SK-N-SH (cell line): Measurements from ENCODE around the gene CATSPERE. TPM values are rescaled to one million over a fixed set of nuclear protein-coding genes. Genes with fewer than 3 reads are reported as not detected.

ENCODE experiments used
- CTCF ChIA-PET: fragments of 300-600, 350-600 bp; formaldehyde crosslinking; extraction: SDS; loops from one replicate; lab custom pipeline; 2021; lab: Yijun Ruan, JAX
- POLR2A ChIA-PET: fragments of 350-600 bp; sonication (Branson Sonifier 250); formaldehyde crosslinking; extraction: SDS; loops from one replicate; lab custom pipeline; 2020; ENCODE audit warnings: antibody characterized with exemption, inconsistent platforms; lab: Yijun Ruan, JAX
- DNase-seq: peaks from one replicate; pipeline ENCODE4 v3.0.0; 2012
- H2AFZ ChIP-seq: fragments of 200-600 bp; sonication (generic); 2 replicates; pipeline ENCODE4 v1.8.1; 2016; ENCODE audit warnings: antibody characterized with exemption, mild to moderate bottlenecking, low read depth
- H3F3A ChIP-seq: fragments of 200-600 bp; sonication (generic); replicated peaks from 2 replicates; pipeline ENCODE3; 2016; ENCODE audit warnings: antibody characterized with exemption, mild to moderate bottlenecking; ENCODE audit not compliant: insufficient read depth
- H3K27ac ChIP-seq, 2 experiments: fragments of 200-500 bp in 1 of 2; fragments of 200-600 bp in 1 of 2; sonication (Bioruptor generic) in 1 of 2; sonication (generic), shearing (Covaris generic) in 1 of 2; 2 replicates each; pipeline versions ENCODE4 v1.5.1 to v1.6.1; 2014 to 2016; ENCODE audit warnings: low read depth in 2 of 2, inconsistent platforms in 1 of 2, low read length in 1 of 2, mild to moderate bottlenecking in 1 of 2, mixed read lengths in 1 of 2
- H3K27me3 ChIP-seq: fragments of 200-600 bp; sonication (generic), shearing (Covaris generic); 2 replicates; pipeline ENCODE4 v1.6.1; 2016; ENCODE audit warnings: mixed run types; ENCODE audit not compliant: insufficient read depth
- H3K36me3 ChIP-seq, 2 experiments: fragments of 200-500 bp in 1 of 2; fragments of 200-600 bp in 1 of 2; sonication (Bioruptor generic) in 1 of 2; sonication (generic) in 1 of 2; replicated peaks in 1 of 2; 2 replicates each; pipeline versions ENCODE3 to v1.5.1; 2014 to 2016; ENCODE audit warnings: low read length in 1 of 2, mild to moderate bottlenecking in 1 of 2; ENCODE audit not compliant: insufficient read depth in 2 of 2, control insufficient read depth in 1 of 2
- H3K4me1 ChIP-seq, 2 experiments: fragments of 200-500 bp in 1 of 2; fragments of 200-600 bp in 1 of 2; sonication (Bioruptor generic) in 1 of 2; sonication (generic), shearing (Covaris generic) in 1 of 2; 2 replicates each; pipeline versions ENCODE4 v1.5.1 to v1.6.1; 2014 to 2016; ENCODE audit warnings: low read depth in 1 of 2, low read length in 1 of 2, mixed run types in 1 of 2; ENCODE audit not compliant: insufficient read depth in 2 of 2, control insufficient read depth in 1 of 2
- H3K4me2 ChIP-seq: fragments of 200-600 bp; sonication (generic), shearing (Covaris generic); 2 replicates; pipeline ENCODE4 v1.6.1; 2017; ENCODE audit warnings: mixed run types
- H3K4me3 ChIP-seq, 2 experiments: fragments of 200-500 bp in 1 of 2; fragments of 200-600 bp in 1 of 2; sonication (Bioruptor generic) in 1 of 2; sonication (generic), shearing (Covaris generic) in 1 of 2; 2 replicates each; pipeline versions ENCODE4 v1.5.1 to v1.8.1; 2014 to 2016; ENCODE audit warnings: low read depth in 2 of 2, inconsistent platforms in 1 of 2, low read length in 1 of 2, mild to moderate bottlenecking in 1 of 2, mixed read lengths in 1 of 2, moderate library complexity in 1 of 2
- H3K79me2 ChIP-seq: fragments of 200-600 bp; sonication (generic); 2 replicates; pipeline ENCODE4 v1.8.1; 2017; ENCODE audit warnings: mild to moderate bottlenecking; ENCODE audit not compliant: insufficient read depth
- H3K9ac ChIP-seq: fragments of 200-600 bp; sonication (generic); 2 replicates; pipeline ENCODE4 v1.6.1; 2017; ENCODE audit warnings: mixed run types
- H3K9me2 ChIP-seq: fragments of 200-600 bp; sonication (generic); 2 replicates; pipeline ENCODE4 v1.6.1; 2017; ENCODE audit warnings: mixed run types
- H3K9me3 ChIP-seq: fragments of 200-600 bp; sonication (generic); 2 replicates; pipeline ENCODE4 v1.6.1; 2017; ENCODE audit warnings: mixed run types, mild to moderate bottlenecking, moderate library complexity
- H4K20me1 ChIP-seq: fragments of 200-600 bp; sonication (generic); 2 replicates; pipeline ENCODE4 v1.6.1; 2017; ENCODE audit warnings: mild to moderate bottlenecking, mixed run types; ENCODE audit not compliant: insufficient read depth
- CHD2 ChIP-seq: fragments of 150-350 bp; IDR thresholded peaks from 2 replicates; pipeline ENCODE4 v1.6.1; 2018; ENCODE audit warnings: low read length; ENCODE audit not compliant: partially characterized antibody
- EZH2phosphoT487 ChIP-seq: fragments of 200-600 bp; sonication (generic); IDR thresholded peaks from 2 replicates; pipeline ENCODE4 v1.6.1; 2017; ENCODE audit warnings: low read depth, mixed run types, mild to moderate bottlenecking, antibody characterized with exemption, moderate library complexity, borderline replicate concordance
- FOXM1 ChIP-seq: IDR thresholded peaks from 2 replicates; pipeline ENCODE4 v1.4.0; 2012; ENCODE audit warnings: low read depth, mild to moderate bottlenecking
- JUND ChIP-seq: IDR thresholded peaks from 2 replicates; pipeline ENCODE4 v1.4.0; 2012
- MEF2A ChIP-seq: IDR thresholded peaks from 2 replicates; pipeline ENCODE4 v1.4.0; 2012; ENCODE audit warnings: low read depth, borderline replicate concordance
- MXI1 ChIP-seq: IDR thresholded peaks from 2 replicates; pipeline ENCODE4 v1.6.1; 2012; ENCODE audit warnings: mild to moderate bottlenecking, low read depth, low read length, improper control_type of control experiment
- POLR2AphosphoS5 ChIP-seq: IDR thresholded peaks from 2 replicates; pipeline ENCODE4 v1.6.1; 2012; ENCODE audit warnings: low read depth, low read length
- RFX5 ChIP-seq: IDR thresholded peaks from 2 replicates; pipeline ENCODE4 v1.6.1; 2012; ENCODE audit warnings: mild to moderate bottlenecking, improper control_type of control experiment, low read length
- SIN3A ChIP-seq: IDR thresholded peaks from 2 replicates; pipeline ENCODE4 v1.6.1; 2012; ENCODE audit warnings: low read depth, mild to moderate bottlenecking, low read length, moderate library complexity, borderline replicate concordance
- SMC3 ChIP-seq: IDR thresholded peaks from 2 replicates; pipeline ENCODE4 v1.6.1; 2012; ENCODE audit warnings: low read depth, low read length, improper control_type of control experiment
- WGBS: methylation state at CpG from one replicate; pipeline ENCODE4 v1.1.6; 2017; ENCODE audit warnings: low lambda C conversion rate; 5-methylcytosine and 5-hydroxymethylcytosine counted together
- polyA plus RNA-seq, 3 experiments: library from polyadenylated mRNA; depleted of rRNA; stranded (reverse); fragments of >200 nt; gene quantifications; 2 replicates each; pipeline ENCODE4 v1.2.3, GENCODE V29; 2012
- TF ChIP-seq, protein P1 (sequence below): IDR thresholded peaks from 2 replicates; pipeline ENCODE4 v1.6.1; 2012; ENCODE audit warnings: mild to moderate bottlenecking, low read depth, low read length, moderate library complexity
- TF ChIP-seq, protein P2 (sequence below): IDR thresholded peaks from 2 replicates; pipeline ENCODE4 v1.4.0; 2012; ENCODE audit warnings: low read depth
- TF ChIP-seq, protein P3 (sequence below): IDR thresholded peaks from 2 replicates; pipeline ENCODE4 v1.4.0; 2012; ENCODE audit warnings: low read depth, borderline replicate concordance
- TF ChIP-seq, protein P4 (sequence below): fragments of 200-600 bp; sonication (generic); IDR thresholded peaks from 2 replicates; pipeline ENCODE4 v1.6.1; 2017; ENCODE audit warnings: antibody characterized with exemption, mild to moderate bottlenecking, moderate library complexity
- TF ChIP-seq, protein P5 (sequence below): IDR thresholded peaks from 2 replicates; pipeline ENCODE4; 2012
- TF ChIP-seq, protein P6 (sequence below): IDR thresholded peaks from 2 replicates; pipeline ENCODE4 v1.4.0; 2012; ENCODE audit warnings: low read depth, borderline replicate concordance
- TF ChIP-seq, protein P7 (sequence below): fragments of 150-350 bp; IDR thresholded peaks from 2 replicates; pipeline ENCODE4 v1.6.1; 2017; ENCODE audit warnings: antibody characterized with exemption, low read length, low read depth, borderline replicate concordance

The CATSPERE gene
- polyA plus RNA-seq, 1 of the 3 experiments (the other 2 are of a cell fraction) = 0.30 TPM

DNA sequence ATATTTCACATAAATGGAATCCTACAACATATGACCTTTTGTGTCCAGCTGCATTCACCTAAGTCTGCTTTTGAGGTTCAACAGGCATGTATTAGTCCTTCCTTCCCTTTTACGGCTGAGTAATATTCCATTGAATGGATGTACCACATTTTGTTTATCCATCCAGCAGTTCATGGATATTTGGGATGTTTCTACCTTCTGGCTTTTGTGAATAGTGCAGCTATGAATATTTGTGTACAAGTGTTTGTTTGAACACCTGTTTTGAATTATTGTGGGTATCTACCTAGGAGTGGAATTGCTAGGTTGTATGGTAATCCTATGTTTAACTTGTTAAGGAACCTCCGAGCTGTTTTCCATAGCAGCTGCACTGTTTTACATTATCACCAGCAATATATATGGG lies 129.6 kb downstream of the CATSPERE start:
- Histone ChIP-seq H3K27me3 (no peaks in the 10 kb centered on the region), H2AFZ (no peak overlapping the region)

DNA sequence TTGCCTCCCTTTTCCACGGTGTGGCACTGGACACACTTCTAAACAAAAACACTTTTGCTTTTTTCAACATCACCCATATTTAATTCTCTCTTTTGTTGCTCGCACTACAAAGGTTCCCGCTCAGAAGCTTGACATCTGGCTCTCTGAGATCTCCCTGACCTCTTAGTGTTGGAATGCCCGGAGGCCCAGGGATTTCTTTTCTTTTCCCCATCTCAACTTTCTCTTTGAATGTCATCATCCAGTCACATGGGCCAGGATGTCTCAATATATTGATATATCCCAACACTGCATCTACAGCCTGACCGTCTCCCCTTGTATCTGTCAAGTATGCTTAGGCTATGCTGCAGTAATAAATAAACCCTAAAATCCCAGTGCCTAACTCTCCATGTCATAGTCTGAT lies 137.5 kb downstream of the CATSPERE start:
- Histone ChIP-seq H3K4me3 (no peak overlapping the region), H3K9me2 (no peaks in the 10 kb centered on the region), H3K79me2 (no peaks in the 10 kb centered on the region), H4K20me1 (no peaks in the 10 kb centered on the region), H3F3A (peaks cover 6% of the 10 kb centered on the region), H3K4me1 (peaks cover 0 to 4% of the 10 kb centered on the region in 2 experiments; a peak in 1 of 4 replicates), H3K9me3 (no peaks in the 10 kb centered on the region), H2AFZ (no peak overlapping the region), H3K27ac (no peak overlapping the region), H3K9ac (no peak overlapping the region), H3K36me3 (no peaks in the 10 kb centered on the region), H3K27me3 (no peaks in the 10 kb centered on the region), H3K4me2 (no peak overlapping the region)
- DNase-seq = no peak
- POLR2A ChIA-PET = no interaction called here
- WGBS = 86% methylated on average over 5 of the region's 5 CpGs
- CTCF ChIA-PET = interaction anchor here (5.4 kb wide), 1 partner anchor 198 kb away, joined by 26 read pairs; no protein-coding TSS in a partner anchor
- TF ChIP-seq RFX5 (no peak), SIN3A (no peak), FOXM1 (no peak), CHD2 (no peak), MXI1 (no peak)
- TF ChIP-seq, protein P1, sequence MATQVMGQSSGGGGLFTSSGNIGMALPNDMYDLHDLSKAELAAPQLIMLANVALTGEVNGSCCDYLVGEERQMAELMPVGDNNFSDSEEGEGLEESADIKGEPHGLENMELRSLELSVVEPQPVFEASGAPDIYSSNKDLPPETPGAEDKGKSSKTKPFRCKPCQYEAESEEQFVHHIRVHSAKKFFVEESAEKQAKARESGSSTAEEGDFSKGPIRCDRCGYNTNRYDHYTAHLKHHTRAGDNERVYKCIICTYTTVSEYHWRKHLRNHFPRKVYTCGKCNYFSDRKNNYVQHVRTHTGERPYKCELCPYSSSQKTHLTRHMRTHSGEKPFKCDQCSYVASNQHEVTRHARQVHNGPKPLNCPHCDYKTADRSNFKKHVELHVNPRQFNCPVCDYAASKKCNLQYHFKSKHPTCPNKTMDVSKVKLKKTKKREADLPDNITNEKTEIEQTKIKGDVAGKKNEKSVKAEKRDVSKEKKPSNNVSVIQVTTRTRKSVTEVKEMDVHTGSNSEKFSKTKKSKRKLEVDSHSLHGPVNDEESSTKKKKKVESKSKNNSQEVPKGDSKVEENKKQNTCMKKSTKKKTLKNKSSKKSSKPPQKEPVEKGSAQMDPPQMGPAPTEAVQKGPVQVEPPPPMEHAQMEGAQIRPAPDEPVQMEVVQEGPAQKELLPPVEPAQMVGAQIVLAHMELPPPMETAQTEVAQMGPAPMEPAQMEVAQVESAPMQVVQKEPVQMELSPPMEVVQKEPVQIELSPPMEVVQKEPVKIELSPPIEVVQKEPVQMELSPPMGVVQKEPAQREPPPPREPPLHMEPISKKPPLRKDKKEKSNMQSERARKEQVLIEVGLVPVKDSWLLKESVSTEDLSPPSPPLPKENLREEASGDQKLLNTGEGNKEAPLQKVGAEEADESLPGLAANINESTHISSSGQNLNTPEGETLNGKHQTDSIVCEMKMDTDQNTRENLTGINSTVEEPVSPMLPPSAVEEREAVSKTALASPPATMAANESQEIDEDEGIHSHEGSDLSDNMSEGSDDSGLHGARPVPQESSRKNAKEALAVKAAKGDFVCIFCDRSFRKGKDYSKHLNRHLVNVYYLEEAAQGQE = no peak
- TF ChIP-seq, protein P2, sequence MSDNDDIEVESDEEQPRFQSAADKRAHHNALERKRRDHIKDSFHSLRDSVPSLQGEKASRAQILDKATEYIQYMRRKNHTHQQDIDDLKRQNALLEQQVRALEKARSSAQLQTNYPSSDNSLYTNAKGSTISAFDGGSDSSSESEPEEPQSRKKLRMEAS = no peak
- TF ChIP-seq, protein P3, sequence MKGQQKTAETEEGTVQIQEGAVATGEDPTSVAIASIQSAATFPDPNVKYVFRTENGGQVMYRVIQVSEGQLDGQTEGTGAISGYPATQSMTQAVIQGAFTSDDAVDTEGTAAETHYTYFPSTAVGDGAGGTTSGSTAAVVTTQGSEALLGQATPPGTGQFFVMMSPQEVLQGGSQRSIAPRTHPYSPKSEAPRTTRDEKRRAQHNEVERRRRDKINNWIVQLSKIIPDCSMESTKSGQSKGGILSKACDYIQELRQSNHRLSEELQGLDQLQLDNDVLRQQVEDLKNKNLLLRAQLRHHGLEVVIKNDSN = no peak
- TF ChIP-seq, protein P4, sequence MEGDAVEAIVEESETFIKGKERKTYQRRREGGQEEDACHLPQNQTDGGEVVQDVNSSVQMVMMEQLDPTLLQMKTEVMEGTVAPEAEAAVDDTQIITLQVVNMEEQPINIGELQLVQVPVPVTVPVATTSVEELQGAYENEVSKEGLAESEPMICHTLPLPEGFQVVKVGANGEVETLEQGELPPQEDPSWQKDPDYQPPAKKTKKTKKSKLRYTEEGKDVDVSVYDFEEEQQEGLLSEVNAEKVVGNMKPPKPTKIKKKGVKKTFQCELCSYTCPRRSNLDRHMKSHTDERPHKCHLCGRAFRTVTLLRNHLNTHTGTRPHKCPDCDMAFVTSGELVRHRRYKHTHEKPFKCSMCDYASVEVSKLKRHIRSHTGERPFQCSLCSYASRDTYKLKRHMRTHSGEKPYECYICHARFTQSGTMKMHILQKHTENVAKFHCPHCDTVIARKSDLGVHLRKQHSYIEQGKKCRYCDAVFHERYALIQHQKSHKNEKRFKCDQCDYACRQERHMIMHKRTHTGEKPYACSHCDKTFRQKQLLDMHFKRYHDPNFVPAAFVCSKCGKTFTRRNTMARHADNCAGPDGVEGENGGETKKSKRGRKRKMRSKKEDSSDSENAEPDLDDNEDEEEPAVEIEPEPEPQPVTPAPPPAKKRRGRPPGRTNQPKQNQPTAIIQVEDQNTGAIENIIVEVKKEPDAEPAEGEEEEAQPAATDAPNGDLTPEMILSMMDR = no peak
- TF ChIP-seq, protein P5, sequence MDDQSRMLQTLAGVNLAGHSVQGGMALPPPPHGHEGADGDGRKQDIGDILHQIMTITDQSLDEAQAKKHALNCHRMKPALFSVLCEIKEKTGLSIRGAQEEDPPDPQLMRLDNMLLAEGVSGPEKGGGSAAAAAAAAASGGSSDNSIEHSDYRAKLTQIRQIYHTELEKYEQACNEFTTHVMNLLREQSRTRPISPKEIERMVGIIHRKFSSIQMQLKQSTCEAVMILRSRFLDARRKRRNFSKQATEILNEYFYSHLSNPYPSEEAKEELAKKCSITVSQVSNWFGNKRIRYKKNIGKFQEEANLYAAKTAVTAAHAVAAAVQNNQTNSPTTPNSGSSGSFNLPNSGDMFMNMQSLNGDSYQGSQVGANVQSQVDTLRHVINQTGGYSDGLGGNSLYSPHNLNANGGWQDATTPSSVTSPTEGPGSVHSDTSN = no peak

More for the DNA sequence above, 129.6 kb downstream of the CATSPERE start:
- CTCF ChIA-PET = interaction anchor here (1.0 kb wide), 1 partner anchor 13 kb away, joined by 4 read pairs; no protein-coding TSS in a partner anchor
- TF ChIP-seq, protein P6, sequence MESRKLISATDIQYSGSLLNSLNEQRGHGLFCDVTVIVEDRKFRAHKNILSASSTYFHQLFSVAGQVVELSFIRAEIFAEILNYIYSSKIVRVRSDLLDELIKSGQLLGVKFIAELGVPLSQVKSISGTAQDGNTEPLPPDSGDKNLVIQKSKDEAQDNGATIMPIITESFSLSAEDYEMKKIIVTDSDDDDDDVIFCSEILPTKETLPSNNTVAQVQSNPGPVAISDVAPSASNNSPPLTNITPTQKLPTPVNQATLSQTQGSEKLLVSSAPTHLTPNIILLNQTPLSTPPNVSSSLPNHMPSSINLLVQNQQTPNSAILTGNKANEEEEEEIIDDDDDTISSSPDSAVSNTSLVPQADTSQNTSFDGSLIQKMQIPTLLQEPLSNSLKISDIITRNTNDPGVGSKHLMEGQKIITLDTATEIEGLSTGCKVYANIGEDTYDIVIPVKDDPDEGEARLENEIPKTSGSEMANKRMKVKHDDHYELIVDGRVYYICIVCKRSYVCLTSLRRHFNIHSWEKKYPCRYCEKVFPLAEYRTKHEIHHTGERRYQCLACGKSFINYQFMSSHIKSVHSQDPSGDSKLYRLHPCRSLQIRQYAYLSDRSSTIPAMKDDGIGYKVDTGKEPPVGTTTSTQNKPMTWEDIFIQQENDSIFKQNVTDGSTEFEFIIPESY = no peak
- TF ChIP-seq EZH2phosphoT487 (no peak), MEF2A (no peak), SMC3 (no peak), MXI1 (no peak), JUND (no peak), POLR2AphosphoS5 (no peak)
- TF ChIP-seq, protein P7, sequence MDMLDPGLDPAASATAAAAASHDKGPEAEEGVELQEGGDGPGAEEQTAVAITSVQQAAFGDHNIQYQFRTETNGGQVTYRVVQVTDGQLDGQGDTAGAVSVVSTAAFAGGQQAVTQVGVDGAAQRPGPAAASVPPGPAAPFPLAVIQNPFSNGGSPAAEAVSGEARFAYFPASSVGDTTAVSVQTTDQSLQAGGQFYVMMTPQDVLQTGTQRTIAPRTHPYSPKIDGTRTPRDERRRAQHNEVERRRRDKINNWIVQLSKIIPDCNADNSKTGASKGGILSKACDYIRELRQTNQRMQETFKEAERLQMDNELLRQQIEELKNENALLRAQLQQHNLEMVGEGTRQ = no peak
- WGBS = 54% methylated on average over 2 of the region's 2 CpGs
- Histone ChIP-seq H3K4me1 (no peaks in the 10 kb centered on the region), H3K27ac (no peak overlapping the region), H4K20me1 (no peaks in the 10 kb centered on the region), H3F3A (no peaks in the 10 kb centered on the region), H3K79me2 (no peaks in the 10 kb centered on the region), H3K9ac (no peak overlapping the region), H3K4me3 (no peak overlapping the region), H3K9me2 (no peaks in the 10 kb centered on the region; the same call in 1 of the 2 replicates), H3K4me2 (no peak overlapping the region), H3K36me3 (no peaks in the 10 kb centered on the region), H3K9me3 (no peaks in the 10 kb centered on the region)
- no peak for DNase-seq
- POLR2A ChIA-PET = no interaction called here
